ENCODE measurements around the gene PHACTR1.

Gene PHACTR1

DNA sequence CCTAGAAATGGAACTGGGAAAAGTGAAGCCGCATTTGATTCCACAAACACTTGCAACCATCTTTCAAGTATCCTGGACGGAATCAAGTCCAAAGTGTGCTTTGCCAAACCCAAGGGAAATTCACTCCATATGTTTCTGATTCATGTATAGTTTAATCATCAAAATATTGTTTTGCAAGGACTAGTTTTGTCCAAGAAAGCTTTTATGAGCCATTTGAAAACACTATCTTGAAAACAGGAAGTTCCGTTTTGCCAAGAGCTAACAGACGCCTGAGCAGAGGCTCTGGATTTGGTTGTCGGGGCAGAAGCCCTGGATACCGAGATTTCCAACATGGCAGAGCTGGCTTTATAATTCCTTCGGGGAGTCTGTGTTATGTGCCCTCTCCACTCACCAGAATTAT is 251.1 kb downstream of the PHACTR1 start:
- peaks cover 12% of the 10 kb centered on the region for H3K4me1 ChIP-seq (ENCODE audit: low read length)
- no peaks in the 10 kb centered on the region for H3K36me3 ChIP-seq (replicated peaks; ENCODE audit: low read depth, low read length)
- H3K79me2 ChIP-seq (ENCODE audit: low read length) = no peaks in the 10 kb centered on the region
- H3K9ac ChIP-seq (ENCODE audit: low read length) = no peak overlapping the region
- H2AFZ ChIP-seq (ENCODE audit: low read depth, low read length) = no peak overlapping the region
- TF ChIP-seq EZH2phosphoT487 (IDR thresholded peaks at IDR 0.05; ENCODE audit: low read depth) = no peak
- TF ChIP-seq, protein P1, sequence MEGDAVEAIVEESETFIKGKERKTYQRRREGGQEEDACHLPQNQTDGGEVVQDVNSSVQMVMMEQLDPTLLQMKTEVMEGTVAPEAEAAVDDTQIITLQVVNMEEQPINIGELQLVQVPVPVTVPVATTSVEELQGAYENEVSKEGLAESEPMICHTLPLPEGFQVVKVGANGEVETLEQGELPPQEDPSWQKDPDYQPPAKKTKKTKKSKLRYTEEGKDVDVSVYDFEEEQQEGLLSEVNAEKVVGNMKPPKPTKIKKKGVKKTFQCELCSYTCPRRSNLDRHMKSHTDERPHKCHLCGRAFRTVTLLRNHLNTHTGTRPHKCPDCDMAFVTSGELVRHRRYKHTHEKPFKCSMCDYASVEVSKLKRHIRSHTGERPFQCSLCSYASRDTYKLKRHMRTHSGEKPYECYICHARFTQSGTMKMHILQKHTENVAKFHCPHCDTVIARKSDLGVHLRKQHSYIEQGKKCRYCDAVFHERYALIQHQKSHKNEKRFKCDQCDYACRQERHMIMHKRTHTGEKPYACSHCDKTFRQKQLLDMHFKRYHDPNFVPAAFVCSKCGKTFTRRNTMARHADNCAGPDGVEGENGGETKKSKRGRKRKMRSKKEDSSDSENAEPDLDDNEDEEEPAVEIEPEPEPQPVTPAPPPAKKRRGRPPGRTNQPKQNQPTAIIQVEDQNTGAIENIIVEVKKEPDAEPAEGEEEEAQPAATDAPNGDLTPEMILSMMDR (IDR thresholded peaks at IDR 0.05; ENCODE audit: low read depth, low read length) = no peak
- H4K20me1 ChIP-seq (ENCODE audit: insufficient read depth, low read length) = no peaks in the 10 kb centered on the region
- H3K4me2 ChIP-seq (ENCODE audit: low read length) = no peak overlapping the region
- no peak overlapping the region for H3K27ac ChIP-seq (ENCODE audit: low read length)
- no peaks in the 10 kb centered on the region for H3K9me3 ChIP-seq (ENCODE audit: insufficient read depth, low read length)
- H3K4me3 ChIP-seq (ENCODE audit: low read length) = no peak overlapping the region
- peaks cover 8% of the 10 kb centered on the region; the same call in 1 of the 2 replicates for H3K27me3 ChIP-seq (ENCODE audit: low read depth, low read length)

DNA sequence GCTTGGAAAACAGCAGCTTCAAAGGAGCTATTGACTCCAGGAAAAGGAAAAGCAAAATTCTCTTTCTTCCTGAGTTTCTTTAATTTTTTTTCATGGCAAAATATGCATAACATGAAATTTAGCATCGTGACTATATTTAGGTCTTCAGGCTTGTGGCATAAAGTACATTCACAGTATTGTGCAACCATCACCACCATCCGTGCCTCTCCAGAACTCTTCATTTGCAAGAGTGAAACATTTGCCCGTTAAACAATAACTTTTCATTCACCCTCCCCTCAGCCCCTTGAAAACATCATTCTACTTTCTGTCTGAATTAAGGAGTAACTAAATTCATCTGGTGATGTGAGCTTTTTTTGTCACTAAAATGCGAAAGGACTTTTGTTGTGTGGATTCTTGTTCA is 251.7 kb downstream of the PHACTR1 start:
- no peaks in the 10 kb centered on the region for H4K20me1 ChIP-seq (ENCODE audit: insufficient read depth, low read length)
- H3K79me2 ChIP-seq (ENCODE audit: low read length) = no peaks in the 10 kb centered on the region
- H2AFZ ChIP-seq (ENCODE audit: low read depth, low read length) = no peak overlapping the region
- H3K27ac ChIP-seq (ENCODE audit: low read length) = no peak overlapping the region
- H3K36me3 ChIP-seq (replicated peaks; ENCODE audit: low read depth, low read length) = no peaks in the 10 kb centered on the region
- no peak overlapping the region for H3K4me2 ChIP-seq (ENCODE audit: low read length)
- no peak overlapping the region for H3K9ac ChIP-seq (ENCODE audit: low read length)
- H3K27me3 ChIP-seq (ENCODE audit: low read depth, low read length) = peaks cover 8% of the 10 kb centered on the region; the same call in 1 of the 2 replicates
- H3K4me1 ChIP-seq (ENCODE audit: low read length) = peaks cover 6% of the 10 kb centered on the region
- no peaks in the 10 kb centered on the region for H3K9me3 ChIP-seq (ENCODE audit: insufficient read depth, low read length)
- no peak overlapping the region for H3K4me3 ChIP-seq (ENCODE audit: low read length)
- TF ChIP-seq, protein P1 (IDR thresholded peaks at IDR 0.05; ENCODE audit: low read depth, low read length) = no peak
- TF ChIP-seq EZH2phosphoT487 (IDR thresholded peaks at IDR 0.05; ENCODE audit: low read depth) = no peak

DNA sequence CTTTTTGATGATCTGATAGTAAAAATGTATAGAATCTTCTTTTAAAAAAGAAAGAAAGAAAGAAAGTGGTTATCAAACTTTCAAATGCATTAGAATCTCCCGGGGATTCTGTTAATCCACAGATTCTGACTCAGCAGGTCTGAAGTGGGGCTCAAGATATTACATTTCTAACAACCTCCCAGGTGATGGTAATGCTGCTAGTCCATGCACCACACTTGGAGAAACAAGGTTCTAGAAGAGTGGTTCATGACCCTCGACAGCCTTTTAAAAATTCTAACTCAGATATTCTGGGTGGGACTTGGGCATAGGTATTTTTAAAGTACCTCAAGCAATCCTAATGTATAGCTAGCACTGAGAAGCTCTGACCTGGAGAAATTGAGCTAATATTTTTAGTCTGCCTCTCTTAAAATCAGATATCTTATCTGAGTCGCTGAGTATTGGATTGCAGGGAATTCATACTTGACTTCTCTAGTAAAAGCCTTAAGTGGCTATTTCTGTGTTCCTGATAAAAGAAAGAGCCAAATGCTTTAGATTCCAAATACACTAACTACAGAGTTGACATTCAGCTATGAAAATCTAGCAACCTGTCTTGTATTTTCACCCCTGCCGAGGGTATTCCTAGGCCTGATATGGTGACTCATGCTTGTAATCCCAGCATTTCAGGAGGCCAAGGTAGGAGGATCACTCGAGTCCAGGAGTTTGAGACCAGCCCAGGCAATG is 252.4 kb downstream of the PHACTR1 start:
- no peak overlapping the region for H3K27ac ChIP-seq (ENCODE audit: low read length)
- no peaks in the 10 kb centered on the region for H3K79me2 ChIP-seq (ENCODE audit: low read length)
- H3K9me3 ChIP-seq (ENCODE audit: insufficient read depth, low read length) = no peaks in the 10 kb centered on the region
- H3K4me2 ChIP-seq (ENCODE audit: low read length) = no peak overlapping the region
- no peak overlapping the region for H2AFZ ChIP-seq (ENCODE audit: low read depth, low read length)
- H3K4me1 ChIP-seq (ENCODE audit: low read length) = no peaks in the 10 kb centered on the region
- H3K9ac ChIP-seq (ENCODE audit: low read length) = no peak overlapping the region
- H3K27me3 ChIP-seq (ENCODE audit: low read depth, low read length) = peaks cover 8% of the 10 kb centered on the region; the same call in 1 of the 2 replicates
- H3K4me3 ChIP-seq (ENCODE audit: low read length) = no peak overlapping the region
- H4K20me1 ChIP-seq (ENCODE audit: insufficient read depth, low read length) = no peaks in the 10 kb centered on the region
- H3K36me3 ChIP-seq (replicated peaks; ENCODE audit: low read depth, low read length) = no peaks in the 10 kb centered on the region
- no peak for TF ChIP-seq EZH2phosphoT487 (IDR thresholded peaks at IDR 0.05; ENCODE audit: low read depth)
- TF ChIP-seq, protein P1 (IDR thresholded peaks at IDR 0.05; ENCODE audit: low read depth, low read length) = no peak

DNA sequence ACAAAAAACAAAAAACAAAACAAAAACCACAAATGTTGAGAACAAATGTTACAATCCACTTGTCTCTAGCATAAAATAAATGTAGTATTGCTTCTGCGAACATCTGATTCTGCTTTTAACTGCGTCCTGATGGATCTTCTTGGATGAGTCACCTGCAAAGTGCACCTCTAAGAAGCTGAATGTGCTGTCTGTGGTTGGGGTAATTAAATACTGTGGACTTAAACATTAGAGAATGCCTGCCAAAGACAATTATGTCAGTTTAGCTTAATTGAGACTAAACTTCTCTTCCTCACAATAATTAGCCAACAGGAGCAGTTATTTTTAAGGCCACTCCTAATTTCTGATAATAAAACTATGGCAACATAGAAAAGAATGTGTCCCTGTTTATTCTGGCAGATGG is 253.4 kb downstream of the PHACTR1 start:
- H3K27ac ChIP-seq (ENCODE audit: low read length) = no peak overlapping the region
- H3K4me1 ChIP-seq (ENCODE audit: low read length) = no peaks in the 10 kb centered on the region
- H3K36me3 ChIP-seq (replicated peaks; ENCODE audit: low read depth, low read length) = no peaks in the 10 kb centered on the region
- no peaks in the 10 kb centered on the region for H3K9me3 ChIP-seq (ENCODE audit: insufficient read depth, low read length)
- TF ChIP-seq, protein P1 (IDR thresholded peaks at IDR 0.05; ENCODE audit: low read depth, low read length) = no peak
- TF ChIP-seq EZH2phosphoT487 (IDR thresholded peaks at IDR 0.05; ENCODE audit: low read depth) = no peak
- H3K9ac ChIP-seq (ENCODE audit: low read length) = no peak overlapping the region
- peaks cover 8% of the 10 kb centered on the region; the same call in 1 of the 2 replicates for H3K27me3 ChIP-seq (ENCODE audit: low read depth, low read length)
- no peaks in the 10 kb centered on the region for H3K79me2 ChIP-seq (ENCODE audit: low read length)
- H3K4me3 ChIP-seq (ENCODE audit: low read length) = no peak overlapping the region
- no peak overlapping the region for H2AFZ ChIP-seq (ENCODE audit: low read depth, low read length)
- H3K4me2 ChIP-seq (ENCODE audit: low read length) = no peak overlapping the region
- no peaks in the 10 kb centered on the region for H4K20me1 ChIP-seq (ENCODE audit: insufficient read depth, low read length)

All from OCI-LY3 (cell line).